BLaER1 treated with 17β-estradiol and CSF1 and Interleukin-3, amounts not matched to agents 10 nM and 100 nM (cell line): ENCODE measurements around the gene TECPR1.

Experiments used
- H3K27ac ChIP-seq, 11 experiments: shearing (Covaris generic); formaldehyde crosslinking; 2 replicates each; pipeline ENCODE4 v1.8.1; 2022
- H3K27me3 ChIP-seq, 11 experiments: shearing (Covaris generic); formaldehyde crosslinking; 2 replicates each; pipeline ENCODE4 v1.8.1; 2022
- H3K36me3 ChIP-seq, 11 experiments: shearing (Covaris generic); formaldehyde crosslinking; 2 replicates each; pipeline ENCODE4 v1.8.1; 2022
- H3K4me1 ChIP-seq, 10 experiments: shearing (Covaris generic); formaldehyde crosslinking; 2 replicates each; pipeline ENCODE4 v1.8.1; 2022
- H3K4me2 ChIP-seq, 11 experiments: shearing (Covaris generic); formaldehyde crosslinking; 2 replicates each; pipeline ENCODE4 v1.8.1; 2022
- H3K4me3 ChIP-seq, 10 experiments: shearing (Covaris generic); formaldehyde crosslinking; 2 replicates each; pipeline ENCODE4 v1.8.1; 2022
- H3K9ac ChIP-seq, 11 experiments: shearing (Covaris generic); formaldehyde crosslinking; 2 replicates each; pipeline ENCODE4 v1.8.1; 2022
- H3K9me3 ChIP-seq, 11 experiments: shearing (Covaris generic); formaldehyde crosslinking; replicated peaks in 1 of 11; 2 replicates each; pipeline ENCODE4 v1.8.1; 2022
- H4K20me1 ChIP-seq, 11 experiments: shearing (Covaris generic); formaldehyde crosslinking; 2 replicates each; pipeline ENCODE4 v1.8.1; 2022
- Cebpa-rat ChIP-seq, 11 experiments: shearing (Covaris generic); IDR thresholded peaks; 2 replicates each; pipeline ENCODE4 v1.8.1; 2022

TECPR1 gene

GRCh38 chr7:98266840-98267239 lies 14.8 kb upstream of the TECPR1 start:
- H3K27ac ChIP-seq = no peak overlapping the region
- H3K9me3 ChIP-seq = peaks cover 0 to 3% (median 2%) of the 10 kb centered on the region in 11 experiments; a peak in 11 of 22 replicates
- H3K36me3 ChIP-seq = peaks cover under 1 to 29% (median 6%) of the 10 kb centered on the region in 11 experiments; a peak in 20 of 22 replicates
- no peak overlapping the region for H3K9ac ChIP-seq
- H3K27me3 ChIP-seq = no peaks in the 10 kb centered on the region
- TF ChIP-seq Cebpa-rat (IDR thresholded peaks at IDR 0.05) = no peak
- H4K20me1 ChIP-seq = peaks cover 0 to 5% (median 0%) of the 10 kb centered on the region in 11 experiments; a peak in 2 of 22 replicates
- peaks cover 0 to 19% (median 3%) of the 10 kb centered on the region in 10 experiments; a peak in 9 of 20 replicates for H3K4me1 ChIP-seq
- H3K4me2 ChIP-seq = peak overlapping the region in 3 of 11 experiments; percentile 18 to 75 (median 67); a peak in 5 of 22 replicates
- no peak overlapping the region for H3K4me3 ChIP-seq

GRCh38 chr7:98265841-98266271 lies 13.8 kb upstream of the TECPR1 start:
- Histone ChIP-seq H3K9me3 (peaks cover 0 to 13% (median 12%) of the 10 kb centered on the region in 11 experiments; a peak in 17 of 22 replicates), H3K4me2 (no peak overlapping the region), H3K27me3 (no peaks in the 10 kb centered on the region), H3K9ac (no peak overlapping the region), H3K27ac (no peak overlapping the region), H3K4me1 (peaks cover 0 to 19% (median 2%) of the 10 kb centered on the region in 10 experiments; a peak in 9 of 20 replicates), H4K20me1 (peaks cover 0 to 5% (median 0%) of the 10 kb centered on the region in 11 experiments; a peak in 2 of 22 replicates), H3K4me3 (no peak overlapping the region), H3K36me3 (peaks cover 10 to 38% (median 16%) of the 10 kb centered on the region in 11 experiments)
- TF ChIP-seq Cebpa-rat (IDR thresholded peaks at IDR 0.05) = no peak

- H3K4me3 ChIP-seq = no peak overlapping the region
- peaks cover 0 to 25% (median 0%) of the 10 kb centered on the region in 11 experiments; a peak in 9 of 22 replicates for H4K20me1 ChIP-seq
- TF ChIP-seq Cebpa-rat (IDR thresholded peaks at IDR 0.05) = no peak
- no peak overlapping the region for H3K4me2 ChIP-seq
- peaks cover 29 to 75% (median 53%) of the 10 kb centered on the region in 11 experiments for H3K36me3 ChIP-seq
- H3K9ac ChIP-seq = no peak overlapping the region
- no peak overlapping the region for H3K27ac ChIP-seq
- peaks cover 0 to 17% (median 15%) of the 10 kb centered on the region in 11 experiments; a peak in 17 of 22 replicates for H3K9me3 ChIP-seq
- no peaks in the 10 kb centered on the region for H3K27me3 ChIP-seq
- H3K4me1 ChIP-seq = peaks cover 11 to 34% (median 22%) of the 10 kb centered on the region in 10 experiments
These were observed 5.7 kb upstream of the TECPR1 start for GRCh38 chr7:98257701-98258100.

GRCh38 chr7:98256431-98256830 lies 4.4 kb upstream of the TECPR1 start:
- H3K4me2 ChIP-seq = no peak overlapping the region
- no peak overlapping the region for H3K27ac ChIP-seq
- no peak overlapping the region for H3K4me3 ChIP-seq
- no peak overlapping the region for H3K9ac ChIP-seq
- no peaks in the 10 kb centered on the region for H3K27me3 ChIP-seq
- H3K4me1 ChIP-seq = peaks cover 17 to 38% (median 26%) of the 10 kb centered on the region in 10 experiments
- TF ChIP-seq Cebpa-rat (IDR thresholded peaks at IDR 0.05) = no peak
- H3K9me3 ChIP-seq = peaks cover 0 to 10% (median 8%) of the 10 kb centered on the region in 11 experiments; a peak in 17 of 22 replicates
- H3K36me3 ChIP-seq = peaks cover 25 to 65% (median 48%) of the 10 kb centered on the region in 11 experiments
- H4K20me1 ChIP-seq = peaks cover 0 to 25% (median 0%) of the 10 kb centered on the region in 11 experiments; a peak in 9 of 22 replicates

- peak overlapping the region in 6 of 11 experiments; percentile 16 to 100 (median 41); a peak in 8 of 22 replicates for H3K4me2 ChIP-seq
- H3K27me3 ChIP-seq = no peaks in the 10 kb centered on the region
- no peak overlapping the region for H3K9ac ChIP-seq
- TF ChIP-seq Cebpa-rat (IDR thresholded peaks at IDR 0.05) = no peak
- H3K4me3 ChIP-seq = no peak overlapping the region
- peaks cover 14 to 51% (median 35%) of the 10 kb centered on the region in 11 experiments; a peak in 20 of 22 replicates for H3K36me3 ChIP-seq
- no peaks in the 10 kb centered on the region for H3K9me3 ChIP-seq
- peak overlapping the region in 2 of 11 experiments; percentile 46; a peak in 5 of 22 replicates for H3K27ac ChIP-seq
- peaks cover 0 to 25% (median 0%) of the 10 kb centered on the region in 11 experiments; a peak in 9 of 22 replicates for H4K20me1 ChIP-seq
- H3K4me1 ChIP-seq = peaks cover 31 to 52% (median 40%) of the 10 kb centered on the region in 10 experiments
These were observed 3.0 kb upstream of the TECPR1 start for GRCh38 chr7:98254951-98255610.

- H3K9me3 ChIP-seq = no peaks in the 10 kb centered on the region
These were observed 2.5 kb upstream of the TECPR1 start for GRCh38 chr7:98254516-98254915.

GRCh38 chr7:98252425-98253054 lies 508 bp upstream of the TECPR1 start:
- Histone ChIP-seq H3K4me2 (peak overlapping the region; percentile 87 to 100 (median 98)), H3K27me3 (no peaks in the 10 kb centered on the region), H3K27ac (peak overlapping the region; percentile 45 to 82 (median 71); a peak in 21 of 22 replicates), H3K36me3 (peaks cover 15 to 35% (median 25%) of the 10 kb centered on the region in 11 experiments; a peak in 21 of 22 replicates), H3K4me3 (peak overlapping the region; percentile 82 to 96 (median 91)), H3K9ac (peak overlapping the region; percentile 68 to 85 (median 81)), H4K20me1 (peaks cover 0 to 25% (median 0%) of the 10 kb centered on the region in 11 experiments; a peak in 9 of 22 replicates), H3K4me1 (peaks cover 49 to 74% (median 59%) of the 10 kb centered on the region in 10 experiments), H3K9me3 (no peaks in the 10 kb centered on the region)
- no peak for TF ChIP-seq Cebpa-rat (IDR thresholded peaks at IDR 0.05)

More at GRCh38 chr7:98254516-98254915, 2.5 kb upstream of the TECPR1 start:
- peaks cover 14 to 46% (median 31%) of the 10 kb centered on the region in 11 experiments; a peak in 20 of 22 replicates for H3K36me3 ChIP-seq
- peak overlapping the region in 5 of 11 experiments; percentile 23 to 100 (median 43); a peak in 6 of 22 replicates for H3K4me2 ChIP-seq
- no peak overlapping the region for H3K9ac ChIP-seq
- H4K20me1 ChIP-seq = peaks cover 0 to 25% (median 0%) of the 10 kb centered on the region in 11 experiments; a peak in 9 of 22 replicates
- H3K27ac ChIP-seq = peak overlapping the region in 2 of 11 experiments; percentile 46; a peak in 5 of 22 replicates
- no peak for TF ChIP-seq Cebpa-rat (IDR thresholded peaks at IDR 0.05)
- peaks cover 36 to 57% (median 46%) of the 10 kb centered on the region in 10 experiments for H3K4me1 ChIP-seq
- H3K4me3 ChIP-seq = no peak overlapping the region
- H3K27me3 ChIP-seq = no peaks in the 10 kb centered on the region

GRCh38 chr7:98251231-98251600 lies 816 bp downstream of the TECPR1 start:
- Histone ChIP-seq H3K4me3 (peak overlapping the region; percentile 82 to 96 (median 91)), H3K4me1 (peaks cover 49 to 82% (median 65%) of the 10 kb centered on the region in 10 experiments), H3K27me3 (no peaks in the 10 kb centered on the region), H3K27ac (peak overlapping the region; percentile 57 to 82 (median 71)), H3K9me3 (no peaks in the 10 kb centered on the region), H3K9ac (peak overlapping the region; percentile 68 to 85 (median 81)), H4K20me1 (peaks cover 0 to 23% (median 0%) of the 10 kb centered on the region in 11 experiments; a peak in 8 of 22 replicates), H3K4me2 (peak overlapping the region; percentile 95 to 100 (median 99)), H3K36me3 (peaks cover 1 to 32% (median 19%) of the 10 kb centered on the region in 11 experiments; a peak in 19 of 22 replicates)
- TF ChIP-seq Cebpa-rat (IDR thresholded peaks at IDR 0.05) = no peak
